ENCODE measurements around the gene PSG7. TPM values are rescaled to one million over a fixed set of nuclear protein-coding genes. Genes with fewer than 3 reads are reported as not detected.
"Not testable (repeated sequence)": the region's sequence is repeated elsewhere in the genome, so short reads cannot be mapped to it uniquely, and the experiment has no call there.

The PSG7 gene
- total RNA-seq, 1 experiment from 2014 or later, result not detected

DNA sequence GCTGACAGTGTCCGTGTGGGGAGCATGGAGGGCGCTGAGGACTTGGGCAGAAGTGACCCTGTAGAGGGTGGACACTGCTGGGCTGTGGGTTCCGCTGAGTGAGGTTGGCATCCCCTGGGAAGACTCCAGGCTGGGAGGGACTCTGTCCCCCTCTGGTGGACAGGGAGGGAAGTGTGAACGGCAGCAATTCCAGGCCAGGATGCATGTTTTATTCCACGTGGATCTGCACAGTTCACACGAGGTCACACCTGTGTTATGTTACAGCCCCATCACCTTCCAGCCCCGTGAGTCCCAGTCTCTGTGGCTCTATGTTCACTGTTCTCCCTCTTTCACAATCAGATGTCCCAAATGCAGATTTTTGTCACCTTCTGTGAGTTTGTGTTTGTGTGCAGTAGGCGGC, 55.7 kb downstream of the PSG7 start:
- H3K9me3 ChIP-seq (ENCODE audit: control insufficient read depth, low read depth, low read length), result peaks cover 50% of the 10 kb centered on the region
- H4K91ac ChIP-seq (ENCODE audit: insufficient read length, low read depth, low read length); H3K4me1 Mint-ChIP-seq; H4K20me1 ChIP-seq (ENCODE audit: control insufficient read depth, insufficient read depth, insufficient read length); H3K18ac ChIP-seq (ENCODE audit: insufficient read length, low read depth, low read length); H3K27ac Mint-ChIP-seq; H4K8ac ChIP-seq (replicated peaks; ENCODE audit: insufficient read length, low read depth, low read length); H3K27me3 ChIP-seq (ENCODE audit: insufficient read depth, low read length); H3K4ac ChIP-seq (ENCODE audit: low read depth, low read length); H2AK5ac ChIP-seq (ENCODE audit: insufficient read length, low read length); H2AFZ ChIP-seq (ENCODE audit: low read length); H3K23ac ChIP-seq (ENCODE audit: insufficient read length, low read depth, low read length); H3T11ph ChIP-seq (ENCODE audit: low read length); H3K4me2 ChIP-seq (ENCODE audit: insufficient read depth, insufficient read length, low read length); H3K4me1 ChIP-seq (ENCODE audit: insufficient read depth, low read length); H2BK120ac ChIP-seq (ENCODE audit: low read depth, low read length, poor library complexity, severe bottlenecking); H2BK15ac ChIP-seq (ENCODE audit: low read depth, low read length); H3K14ac ChIP-seq (ENCODE audit: insufficient read depth, low read length); H3K56ac ChIP-seq (ENCODE audit: insufficient read length, low read depth, low read length); DNase-seq; H3K79me2 ChIP-seq (ENCODE audit: insufficient read depth, low read length); H4K5ac ChIP-seq (ENCODE audit: insufficient read length, low read depth, low read length); H2BK5ac ChIP-seq (ENCODE audit: insufficient read length, low read length); H3K79me1 ChIP-seq (ENCODE audit: insufficient read depth, low read depth, low read length, poor library complexity, severe bottlenecking); H2BK20ac ChIP-seq (ENCODE audit: low read depth, low read length, poor library complexity, severe bottlenecking); H2BK12ac ChIP-seq (ENCODE audit: insufficient read length, low read depth, low read length); H3K4me3 Mint-ChIP-seq; H3K23me2 ChIP-seq (ENCODE audit: insufficient read length, low read depth, low read length, poor library complexity, severe bottlenecking); H3K27ac ChIP-seq (ENCODE audit: insufficient read length, low read depth, low read length); H3K9ac ChIP-seq (ENCODE audit: extremely low read depth, insufficient read length, low read length): not testable (repeated sequence)
- H3K36me3 Mint-ChIP-seq (ENCODE audit: insufficient read depth in 1 of 3, low read depth in 3 of 3), result peaks cover 10 to 55% (median 12%) of the 10 kb centered on the region in 3 experiments; a peak in 6 of 7 replicates
- H3K27me3 Mint-ChIP-seq (ENCODE audit: low read depth), result peaks cover 12% of the 10 kb centered on the region
- WGBS (ENCODE audit: extremely low coverage, insufficient read length, low lambda C conversion rate), result no CpG with 5 or more reads among the region's 8 CpGs
- peak; percentile 22; the same call in 1 of the 3 replicates for TF ChIP-seq CTCF (conservative IDR thresholded peaks at IDR 0.05)
- peaks cover 96 to 97% of the 10 kb centered on the region in 2 experiments for H3K9me3 Mint-ChIP-seq

DNA sequence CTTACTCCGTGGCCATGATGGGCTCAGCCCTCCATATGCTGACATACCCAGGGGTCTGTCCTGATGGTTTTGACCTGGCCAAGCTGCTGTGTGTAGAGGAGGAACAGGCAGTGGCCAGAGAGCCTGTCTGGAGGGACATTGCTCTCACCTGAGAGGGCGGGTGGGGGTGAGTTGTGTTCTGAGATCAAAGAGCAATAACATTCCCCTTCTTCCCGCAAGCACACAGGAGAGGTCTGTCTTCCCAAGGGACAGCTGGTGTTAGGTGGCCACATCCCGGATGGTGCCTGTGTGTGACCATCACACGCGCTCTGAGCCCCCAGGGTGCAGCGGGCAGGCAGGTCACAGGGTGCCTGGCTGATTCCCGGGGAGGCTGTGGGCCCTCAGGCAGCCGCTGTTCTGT, 56.4 kb downstream of the PSG7 start:
- H3K9me3 Mint-ChIP-seq, result peaks cover 96% of the 10 kb centered on the region in 2 experiments
- no CpG with 5 or more reads among the region's 9 CpGs for WGBS (ENCODE audit: extremely low coverage, insufficient read length, low lambda C conversion rate)

More for the DNA sequence above, 56.4 kb downstream of the PSG7 start:
- H3K4me1 ChIP-seq (ENCODE audit: insufficient read depth, low read length); H3K27ac Mint-ChIP-seq; H3K14ac ChIP-seq (ENCODE audit: insufficient read depth, low read length); H3T11ph ChIP-seq (ENCODE audit: low read length); H3K4ac ChIP-seq (ENCODE audit: low read depth, low read length); H3K9ac ChIP-seq (ENCODE audit: extremely low read depth, insufficient read length, low read length); H3K79me2 ChIP-seq (ENCODE audit: insufficient read depth, low read length); H3K27ac ChIP-seq (ENCODE audit: insufficient read length, low read depth, low read length); H4K91ac ChIP-seq (ENCODE audit: insufficient read length, low read depth, low read length); DNase-seq; H4K8ac ChIP-seq (replicated peaks; ENCODE audit: insufficient read length, low read depth, low read length); H2AFZ ChIP-seq (ENCODE audit: low read length); H2AK5ac ChIP-seq (ENCODE audit: insufficient read length, low read length); H2BK20ac ChIP-seq (ENCODE audit: low read depth, low read length, poor library complexity, severe bottlenecking); H4K20me1 ChIP-seq (ENCODE audit: control insufficient read depth, insufficient read depth, insufficient read length); H3K4me1 Mint-ChIP-seq; H2BK12ac ChIP-seq (ENCODE audit: insufficient read length, low read depth, low read length); H3K56ac ChIP-seq (ENCODE audit: insufficient read length, low read depth, low read length); H3K23me2 ChIP-seq (ENCODE audit: insufficient read length, low read depth, low read length, poor library complexity, severe bottlenecking); H3K23ac ChIP-seq (ENCODE audit: insufficient read length, low read depth, low read length); H3K4me3 Mint-ChIP-seq; H4K5ac ChIP-seq (ENCODE audit: insufficient read length, low read depth, low read length); H3K18ac ChIP-seq (ENCODE audit: insufficient read length, low read depth, low read length); H3K27me3 ChIP-seq (ENCODE audit: insufficient read depth, low read length); H2BK120ac ChIP-seq (ENCODE audit: low read depth, low read length, poor library complexity, severe bottlenecking); H3K79me1 ChIP-seq (ENCODE audit: insufficient read depth, low read depth, low read length, poor library complexity, severe bottlenecking); H2BK15ac ChIP-seq (ENCODE audit: low read depth, low read length); H3K4me2 ChIP-seq (ENCODE audit: insufficient read depth, insufficient read length, low read length); H2BK5ac ChIP-seq (ENCODE audit: insufficient read length, low read length): not testable (repeated sequence)
- Mint-ChIP-seq H3K27me3 (ENCODE audit: low read depth) (peaks cover 12% of the 10 kb centered on the region), H3K36me3 (ENCODE audit: insufficient read depth in 1 of 3, low read depth in 3 of 3) (peaks cover 12 to 52% (median 13%) of the 10 kb centered on the region in 3 experiments; a peak in 6 of 7 replicates)
- H3K9me3 ChIP-seq (ENCODE audit: control insufficient read depth, low read depth, low read length), result peaks cover 57% of the 10 kb centered on the region

Measured in H9 (cell line).